HUDEP-2 (cell line): ENCODE data around the gene DPH2.

ENCODE experiments used
- DNase-seq, 76 experiments: peaks; one replicate each; lab custom pipeline; 2025; ENCODE audit not compliant: unreplicated experiment in 76 of 76; lab: John Stamatoyannopoulos, UW

Gene DPH2, protein sequence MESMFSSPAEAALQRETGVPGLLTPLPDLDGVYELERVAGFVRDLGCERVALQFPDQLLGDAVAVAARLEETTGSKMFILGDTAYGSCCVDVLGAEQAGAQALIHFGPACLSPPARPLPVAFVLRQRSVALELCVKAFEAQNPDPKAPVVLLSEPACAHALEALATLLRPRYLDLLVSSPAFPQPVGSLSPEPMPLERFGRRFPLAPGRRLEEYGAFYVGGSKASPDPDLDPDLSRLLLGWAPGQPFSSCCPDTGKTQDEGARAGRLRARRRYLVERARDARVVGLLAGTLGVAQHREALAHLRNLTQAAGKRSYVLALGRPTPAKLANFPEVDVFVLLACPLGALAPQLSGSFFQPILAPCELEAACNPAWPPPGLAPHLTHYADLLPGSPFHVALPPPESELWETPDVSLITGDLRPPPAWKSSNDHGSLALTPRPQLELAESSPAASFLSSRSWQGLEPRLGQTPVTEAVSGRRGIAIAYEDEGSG

DNA sequence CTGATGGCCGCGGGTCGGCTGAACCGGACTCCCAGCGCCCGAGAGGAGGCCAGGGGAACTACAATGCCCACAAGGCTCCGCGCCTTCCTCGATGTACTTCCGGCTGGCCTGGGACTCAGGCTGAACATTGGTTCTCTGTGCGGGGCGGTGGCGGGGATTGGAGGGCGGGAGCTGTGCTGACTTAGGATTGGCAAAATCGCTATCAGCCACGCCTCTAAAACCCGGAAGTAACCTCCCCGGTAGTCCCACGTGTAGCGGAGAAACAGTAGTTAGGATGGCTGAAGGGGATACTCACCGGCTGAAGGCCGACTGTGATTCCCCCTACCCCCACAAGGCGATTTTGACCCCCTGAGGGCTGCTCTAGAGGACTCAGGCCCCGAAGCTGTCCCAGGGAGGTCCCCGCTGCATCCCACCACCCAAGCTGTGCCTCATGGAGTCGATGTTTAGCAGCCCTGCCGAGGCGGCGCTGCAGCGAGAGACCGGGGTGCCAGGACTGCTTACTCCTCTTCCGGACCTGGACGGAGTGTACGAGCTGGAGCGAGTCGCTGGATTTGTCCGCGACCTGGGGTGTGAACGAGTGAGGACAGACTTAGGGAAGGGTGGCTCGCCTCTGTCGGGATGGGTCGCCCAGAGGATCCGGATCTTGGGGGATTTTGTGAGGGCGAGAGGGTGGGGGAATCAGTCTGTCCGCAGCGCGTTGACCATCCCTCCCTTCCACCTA, at the start of gene DPH2:
TSS of gene DPH2 (plus strand) at position 265 of the 721 bp plus-strand sequence. CDS start at position 431, 166 bp downstream.
- DNase-seq, result peak in 75 of 76 experiments; percentile 29 to 98 (median 94)

DNA sequence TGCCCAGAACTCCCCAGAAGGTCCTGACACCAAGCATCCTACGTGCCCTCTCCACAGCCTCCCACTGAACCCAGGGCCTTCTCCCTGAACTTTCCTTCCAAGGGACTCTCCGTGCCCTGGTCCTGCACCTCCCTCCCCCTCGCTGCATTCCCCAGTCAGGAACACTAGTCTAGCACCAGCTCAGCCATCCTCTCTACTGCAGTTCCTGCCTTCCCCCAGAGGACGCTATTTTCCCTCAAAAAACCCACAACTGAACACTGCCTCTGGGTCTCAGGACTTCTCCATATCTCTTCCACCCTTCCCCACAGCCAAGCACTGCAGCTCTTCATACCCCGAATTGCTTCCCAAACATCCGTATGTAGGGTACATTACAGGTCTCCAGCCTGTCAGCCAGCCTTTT, 48.8 kb upstream of the DPH2 start:
- no peak for DNase-seq

DNA sequence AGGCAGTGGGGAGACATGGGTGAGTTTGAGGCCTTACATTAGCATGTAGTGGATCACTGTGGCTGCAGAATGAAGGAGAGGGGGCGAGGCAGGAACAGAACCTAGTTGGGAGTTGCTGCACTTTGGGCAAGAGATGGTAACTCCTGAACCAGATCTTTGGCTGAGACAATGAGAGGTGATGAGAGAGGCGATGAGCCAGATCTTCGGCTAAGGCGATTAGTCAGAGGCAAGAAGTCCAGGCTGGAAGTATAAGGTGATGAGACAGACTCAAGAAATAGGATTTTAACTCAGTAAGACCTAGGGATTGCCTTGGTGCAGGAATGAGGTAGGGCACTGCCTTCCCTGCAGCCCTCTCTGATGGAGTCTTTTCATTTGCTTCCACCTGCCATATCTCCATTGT, 45.3 kb upstream of the DPH2 start:
- DNase-seq, result no peak

- no peak for DNase-seq
Observed at GRCh38 chr1:43925846-43926245, 44.0 kb upstream of the DPH2 start.

DNA sequence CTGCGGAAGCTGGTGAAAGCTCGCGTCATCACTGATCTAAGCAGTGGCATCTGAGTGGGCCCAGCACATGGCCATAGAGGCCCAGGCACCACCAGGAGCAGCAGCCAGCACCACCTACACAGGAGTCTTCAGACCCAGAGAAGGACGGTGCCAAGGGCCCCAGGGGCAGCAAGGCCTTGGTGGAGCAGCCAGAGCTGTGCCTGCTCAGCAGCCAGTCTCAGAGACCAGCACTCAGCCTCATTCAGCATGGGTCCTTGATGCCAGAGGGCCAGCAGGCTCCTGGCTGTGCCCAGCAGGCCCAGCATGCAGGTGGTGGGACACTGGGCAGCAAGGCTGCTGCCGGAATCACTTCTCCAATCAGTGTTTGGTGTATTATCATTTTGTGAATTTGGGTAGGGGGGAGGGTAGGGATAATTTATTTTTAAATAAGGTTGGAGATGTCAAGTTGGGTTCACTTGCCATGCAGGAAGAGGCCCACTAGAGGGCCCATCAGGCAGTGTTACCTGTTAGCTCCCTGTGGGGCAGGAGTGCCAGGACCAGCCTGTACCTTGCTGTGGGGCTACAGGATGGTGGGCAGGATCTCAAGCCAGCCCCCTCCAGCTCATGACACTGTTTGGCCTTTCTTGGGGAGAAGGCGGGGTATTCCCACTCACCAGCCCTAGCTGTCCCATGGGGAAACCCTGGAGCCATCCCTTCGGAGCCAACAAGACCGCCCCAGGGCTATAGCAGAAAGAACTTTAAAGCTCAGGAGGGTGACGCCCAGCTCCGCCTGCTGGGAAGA, 39.5 kb upstream of the DPH2 start:
- DNase-seq, result peak in 5 of 76 experiments; percentile 4 to 12 (median 9)

DNA sequence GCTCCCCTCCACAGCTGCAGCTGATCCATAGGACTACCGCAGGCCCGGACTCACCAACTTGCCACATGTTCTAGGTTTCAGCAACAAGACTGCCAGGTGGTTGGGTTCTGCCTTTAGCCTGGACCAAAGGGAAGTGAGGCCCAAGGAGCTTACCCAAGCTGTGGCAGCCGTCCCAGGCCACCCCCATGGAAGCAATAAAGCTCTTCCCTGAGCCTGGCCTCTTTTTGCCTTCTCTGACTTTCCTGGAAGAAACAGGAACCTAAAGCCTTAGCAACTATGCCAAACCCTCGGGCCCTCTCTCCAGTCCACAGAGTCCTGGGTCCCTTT, 38.9 kb upstream of the DPH2 start:
- DNase-seq, result no peak

GRCh38 chr1:43931711-43932660, 37.8 kb upstream of the DPH2 start:
- DNase-seq, result no peak

DNA sequence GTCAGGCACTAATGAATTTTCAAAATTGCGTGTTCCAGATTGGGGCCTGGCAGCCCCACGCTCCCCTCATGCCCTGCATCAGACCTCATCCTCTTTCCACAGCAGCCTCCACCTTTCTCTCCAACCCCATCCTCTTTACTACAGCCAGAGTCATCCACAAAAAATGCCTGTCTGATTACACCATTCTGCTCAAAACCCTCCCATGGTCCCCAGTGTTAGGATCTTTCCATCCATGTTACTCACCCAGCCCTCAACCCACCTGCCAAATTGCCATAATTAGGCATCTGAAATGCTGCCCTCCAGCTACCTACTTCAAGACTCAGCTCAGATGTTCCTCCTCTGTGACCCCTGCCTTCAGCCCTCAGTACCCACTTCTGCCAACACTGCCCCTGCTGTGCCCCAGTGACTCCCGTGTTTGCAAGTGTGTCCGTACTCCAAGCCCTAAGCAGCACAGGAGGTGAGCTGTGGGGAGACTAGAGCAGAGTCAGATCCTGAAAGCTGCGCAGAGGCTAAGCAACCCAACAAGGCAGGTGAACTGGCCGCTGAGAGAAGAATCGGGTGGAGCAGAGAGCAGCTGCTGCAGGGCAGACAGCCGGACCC, 36.9 kb upstream of the DPH2 start:
- DNase-seq, result no peak

- DNase-seq, result no peak
Observed at GRCh38 chr1:43933386-43934100, 36.3 kb upstream of the DPH2 start, which contains the start of gene ARTN. Gene ARTN, plus strand, starts transcription at chr1:43933801. Its CDS starts 1,856 bp downstream, at chr1:43935657.

- peak in 58 of 76 experiments; percentile 8 to 76 (median 48) for DNase-seq
Observed at GRCh38 chr1:43934101-43934985, 35.5 kb upstream of the DPH2 start.

- DNase-seq, result peak in 2 of 76 experiments; percentile 14 to 23
Observed at GRCh38 chr1:43934986-43935324, 34.9 kb upstream of the DPH2 start.

GRCh38 chr1:43935711-43936427, 33.9 kb upstream of the DPH2 start:
- DNase-seq, result no peak

DNA sequence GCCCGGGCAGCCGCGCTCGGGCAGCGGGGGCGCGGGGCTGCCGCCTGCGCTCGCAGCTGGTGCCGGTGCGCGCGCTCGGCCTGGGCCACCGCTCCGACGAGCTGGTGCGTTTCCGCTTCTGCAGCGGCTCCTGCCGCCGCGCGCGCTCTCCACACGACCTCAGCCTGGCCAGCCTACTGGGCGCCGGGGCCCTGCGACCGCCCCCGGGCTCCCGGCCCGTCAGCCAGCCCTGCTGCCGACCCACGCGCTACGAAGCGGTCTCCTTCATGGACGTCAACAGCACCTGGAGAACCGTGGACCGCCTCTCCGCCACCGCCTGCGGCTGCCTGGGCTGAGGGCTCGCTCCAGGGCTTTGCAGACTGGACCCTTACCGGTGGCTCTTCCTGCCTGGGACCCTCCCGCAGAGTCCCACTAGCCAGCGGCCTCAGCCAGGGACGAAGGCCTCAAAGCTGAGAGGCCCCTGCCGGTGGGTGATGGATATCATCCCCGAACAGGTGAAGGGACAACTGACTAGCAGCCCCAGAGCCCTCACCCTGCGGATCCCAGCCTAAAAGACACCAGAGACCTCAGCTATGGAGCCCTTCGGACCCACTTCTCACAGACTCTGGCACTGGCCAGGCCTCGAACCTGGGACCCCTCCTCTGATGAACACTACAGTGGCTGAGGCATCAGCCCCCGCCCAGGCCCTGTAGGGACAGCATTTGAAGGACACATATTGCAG, 33.2 kb upstream of the DPH2 start:
- no peak for DNase-seq

DNA sequence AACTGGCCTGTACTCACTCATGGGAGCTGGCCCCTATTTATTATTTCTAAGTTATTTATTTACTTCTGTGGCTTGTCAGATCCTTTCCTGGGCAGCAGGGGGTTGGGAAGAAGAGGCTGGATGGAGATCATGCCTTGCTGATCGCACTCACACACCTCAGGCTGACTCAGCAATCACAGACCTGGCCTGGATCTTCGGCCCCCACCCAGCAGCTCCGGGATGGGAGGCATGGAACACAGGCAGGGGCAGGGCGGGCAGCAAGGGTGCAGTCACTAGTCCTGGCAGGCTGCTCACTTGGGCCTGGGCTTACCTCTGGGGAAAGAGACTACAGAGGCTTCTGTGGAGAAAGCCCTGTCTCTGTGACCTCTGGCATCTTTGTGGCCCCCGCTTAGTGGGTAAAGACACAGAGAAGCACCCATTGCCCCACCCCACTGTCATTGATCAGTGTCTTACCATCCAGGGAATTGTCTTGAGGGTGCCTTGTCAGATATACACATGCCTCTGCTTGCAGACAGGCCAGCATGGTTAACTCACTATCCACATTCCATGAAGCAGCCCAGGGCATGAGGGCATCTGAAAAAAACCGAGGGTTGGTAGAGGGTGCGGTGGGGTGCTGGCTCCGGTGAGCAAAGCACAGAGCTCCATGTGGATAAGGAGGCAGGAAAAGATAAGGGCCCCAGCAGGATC, 32.5 kb upstream of the DPH2 start:
- no peak for DNase-seq

GRCh38 chr1:43938383-43938782, 31.4 kb upstream of the DPH2 start:
- no peak for DNase-seq

DNA sequence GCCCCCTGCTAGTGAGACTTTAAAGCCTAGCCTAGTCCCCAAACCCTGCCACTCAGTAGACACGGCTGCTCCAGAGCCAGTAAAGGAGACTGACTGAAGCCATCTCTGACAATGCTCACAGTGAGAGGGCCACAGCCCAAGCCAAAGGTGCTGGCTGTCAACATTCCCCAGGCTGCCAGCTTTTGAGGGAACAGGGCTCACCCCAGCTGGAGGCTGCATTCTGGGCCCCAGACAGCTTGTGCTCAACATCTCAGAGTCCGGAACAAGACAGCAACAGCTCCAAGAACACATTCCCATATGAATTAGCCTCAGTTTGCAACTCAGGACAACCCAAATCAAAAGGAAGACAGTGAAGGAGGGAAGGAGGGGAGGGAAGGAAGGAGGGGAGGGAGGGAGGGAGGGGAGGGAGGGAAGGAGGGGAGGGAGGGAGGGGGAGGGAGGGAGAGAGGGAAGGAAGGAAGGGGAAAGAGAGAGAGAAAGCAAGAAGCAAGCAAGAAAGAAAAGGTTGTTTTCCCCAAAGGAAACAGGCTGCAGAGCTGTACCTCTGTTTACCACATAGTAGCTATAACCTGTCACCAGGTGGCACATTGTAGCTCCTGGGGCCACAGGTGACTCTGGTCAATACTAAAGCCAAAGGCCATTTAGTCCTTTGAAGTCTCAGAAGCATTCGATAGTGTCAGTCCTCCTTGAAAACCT, 30.8 kb upstream of the DPH2 start:
- DNase-seq, result no peak
